H54 (cell line): ENCODE results near the gene DENND4A.

Experiments
- DNase-seq: peaks from one replicate; pipeline ENCODE4 v3.0.0; 2011; ENCODE audit warnings: low spot score, mixed read lengths; ENCODE audit not compliant: insufficient read length
- FAIRE-seq: peaks from 3 replicates; lab custom pipeline; 2011; peaks lifted over from hg19 to GRCh38; lab: Jason Lieb, UNC
- POLR2A ChIP-seq: IDR thresholded peaks from 2 replicates; pipeline ENCODE4 v1.6.1; 2011; ENCODE audit warnings: low read depth, mild to moderate bottlenecking, low read length

The DENND4A gene

GRCh38 chr15:65731926-65732325, 60.2 kb downstream of the DENND4A start:
- TF ChIP-seq POLR2A: no peak
- DNase-seq (no peak), FAIRE-seq (no peak)

GRCh38 chr15:65730549-65731172, 61.4 kb downstream of the DENND4A start:
- DNase-seq: no peak
- no peak for FAIRE-seq
- no peak for TF ChIP-seq POLR2A

DNA sequence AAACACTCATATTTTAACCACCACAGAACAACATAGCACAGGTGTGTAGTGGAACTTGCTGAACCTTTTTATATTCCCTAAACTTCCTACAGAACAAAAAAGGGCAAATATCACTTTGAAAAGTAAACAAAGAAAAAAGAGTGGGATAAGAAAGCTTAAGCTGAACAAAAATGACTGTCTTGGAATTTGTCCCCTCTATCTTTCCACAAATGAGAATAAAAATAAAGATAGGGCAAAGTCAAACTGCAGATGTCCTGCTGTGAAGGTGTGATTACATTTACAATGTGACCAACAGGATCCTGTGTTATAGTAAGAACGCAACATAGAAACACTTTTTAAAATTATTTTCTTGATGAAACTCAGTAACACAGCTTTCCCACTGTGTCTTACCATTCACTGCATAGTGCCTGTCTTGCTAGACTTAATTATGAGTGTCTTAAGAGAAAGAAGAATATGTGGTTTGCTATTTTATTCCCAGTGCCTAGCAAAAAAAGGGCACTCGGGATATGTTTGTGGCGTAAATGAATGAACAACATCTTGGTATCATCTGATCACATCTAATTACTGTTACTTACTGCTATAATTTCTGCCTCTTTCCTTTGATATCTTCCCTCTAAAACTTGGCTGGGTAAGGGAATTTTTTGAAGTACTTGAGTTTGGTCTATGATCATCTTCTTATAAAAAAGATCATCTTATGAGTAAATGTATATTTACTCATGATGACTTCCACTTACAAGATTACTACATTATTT, 67.5 kb downstream of the DENND4A start:
- DNase-seq (no peak), FAIRE-seq (no peak)
- no peak for TF ChIP-seq POLR2A

DNA sequence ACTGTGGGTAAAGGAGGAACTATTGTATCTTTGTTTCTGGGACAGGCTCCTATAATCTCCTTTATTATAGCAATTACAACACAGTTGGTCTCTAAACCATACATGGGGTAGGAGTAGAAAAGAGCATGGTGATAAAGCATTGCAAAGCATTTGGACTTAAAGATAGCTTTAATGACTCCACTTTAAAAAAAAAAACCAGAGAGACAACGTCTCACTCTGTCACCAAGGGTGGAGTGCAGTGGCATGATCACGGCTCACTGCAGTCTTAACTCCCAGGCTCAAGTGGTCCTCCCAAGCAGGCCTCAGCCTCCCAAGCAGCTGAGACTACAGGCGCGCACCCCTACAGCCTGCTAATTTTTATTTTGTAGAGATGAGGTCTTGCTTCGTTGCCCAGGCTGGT, 68.2 kb downstream of the DENND4A start:
- TF ChIP-seq POLR2A: no peak
- DNase-seq (no peak), FAIRE-seq (no peak)

DNA sequence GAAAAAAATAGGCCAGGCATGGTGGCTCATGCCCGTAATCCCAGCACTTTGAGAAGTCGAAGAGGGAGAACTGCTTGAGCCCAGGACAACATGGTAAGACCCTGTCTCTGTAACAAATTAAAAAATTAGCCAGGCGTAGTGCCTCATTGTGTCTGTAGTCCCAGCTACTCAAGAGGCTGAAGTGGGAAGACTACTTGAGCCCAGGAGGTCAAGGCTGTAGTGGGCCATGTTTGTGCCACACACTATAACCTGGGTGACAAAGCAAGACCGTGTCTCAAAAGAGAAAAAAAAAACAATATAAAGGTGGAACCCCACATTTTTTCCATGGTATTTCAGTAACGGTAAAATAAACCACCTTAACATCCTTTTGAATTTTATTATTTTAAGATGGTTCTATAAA, 69.9 kb downstream of the DENND4A start:
- no peak for TF ChIP-seq POLR2A
- no peak for DNase-seq
- FAIRE-seq: no peak

- no peak for TF ChIP-seq POLR2A
- FAIRE-seq (no peak), DNase-seq (no peak)
Observed at GRCh38 chr15:65712415-65712814, 79.7 kb downstream of the DENND4A start.

- no peak for TF ChIP-seq POLR2A
Observed at GRCh38 chr15:65695081-65695480, 97.0 kb downstream of the DENND4A start.

GRCh38 chr15:65690778-65691177, 101.3 kb downstream of the DENND4A start:
- no peak for DNase-seq
- FAIRE-seq: no peak

More at GRCh38 chr15:65695081-65695480, 97.0 kb downstream of the DENND4A start:
- DNase-seq (no peak), FAIRE-seq (no peak)

GRCh38 chr15:65690173-65690572, 101.9 kb downstream of the DENND4A start:
- no peak for FAIRE-seq
- TF ChIP-seq POLR2A: no peak

More at GRCh38 chr15:65690778-65691177, 101.3 kb downstream of the DENND4A start:
- no peak for TF ChIP-seq POLR2A

DNA sequence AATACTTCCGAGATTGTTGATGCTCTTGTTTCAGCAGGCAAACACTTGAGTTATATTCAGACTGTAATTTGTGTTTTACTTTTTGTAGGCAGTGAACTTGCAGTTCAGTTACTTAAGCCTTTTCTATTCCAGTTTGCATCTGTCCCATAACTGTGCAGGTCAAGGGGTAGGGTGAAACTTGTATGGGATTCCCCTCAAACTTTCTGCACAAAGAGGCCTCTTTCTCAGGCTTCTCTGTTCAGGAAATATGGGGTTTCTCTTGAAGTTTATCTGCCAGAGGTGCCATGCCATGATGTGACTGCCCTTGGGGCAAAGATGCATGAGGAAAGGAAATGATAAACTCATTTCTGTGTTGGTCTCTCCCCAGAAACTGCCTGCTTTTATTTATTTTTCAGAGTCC, 103.6 kb downstream of the DENND4A start:
- no peak for FAIRE-seq
- no peak for DNase-seq
- TF ChIP-seq POLR2A: no peak

More at GRCh38 chr15:65690173-65690572, 101.9 kb downstream of the DENND4A start:
- DNase-seq: no peak

DNA sequence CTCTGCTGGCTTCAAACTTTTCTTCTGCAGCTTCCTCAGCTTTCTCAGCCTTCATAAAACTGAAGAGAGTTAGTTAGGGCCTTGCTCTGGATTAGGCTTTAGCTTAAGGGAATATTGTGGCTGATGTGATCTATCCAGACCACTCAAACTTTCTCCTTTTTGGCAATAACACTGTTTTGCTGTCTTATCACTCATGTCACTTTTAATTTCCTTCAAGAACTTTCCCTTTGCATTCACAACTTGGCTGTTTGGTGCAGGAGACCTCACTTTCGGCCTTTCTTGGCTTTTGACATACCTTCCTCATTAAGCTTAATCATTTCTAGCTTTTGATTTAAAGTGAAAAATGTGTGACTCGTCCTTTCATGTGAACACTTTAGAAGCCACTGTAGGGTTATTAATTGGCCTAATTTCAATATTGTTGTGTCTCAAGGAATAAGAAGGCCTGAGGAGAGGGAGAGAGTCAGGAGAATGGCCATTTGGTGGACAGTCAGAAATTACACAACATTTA, 109.6 kb downstream of the DENND4A start:
- DNase-seq: no peak
- TF ChIP-seq POLR2A: no peak
- FAIRE-seq: no peak

- FAIRE-seq: no peak
- TF ChIP-seq POLR2A: no peak
- DNase-seq: no peak
Observed at GRCh38 chr15:65680544-65680943, 111.5 kb downstream of the DENND4A start.

DNA sequence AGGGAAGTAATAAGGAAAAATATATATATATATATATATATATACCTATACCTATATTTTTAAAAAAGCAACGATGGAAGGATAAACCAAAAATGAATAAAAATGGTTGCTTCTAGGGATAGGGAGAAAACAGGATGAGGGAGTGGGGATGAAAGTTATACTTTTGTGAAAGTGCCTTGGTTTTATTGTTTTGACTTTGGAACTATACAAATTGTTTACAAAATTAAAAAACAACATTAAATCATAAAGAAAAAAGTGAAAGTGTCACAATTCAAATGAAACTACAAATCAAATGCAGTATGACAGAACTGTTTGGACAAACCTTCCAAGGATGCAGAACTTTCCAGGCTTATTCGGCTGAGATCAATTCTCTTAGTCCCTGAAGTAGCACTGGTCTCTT, 116.0 kb downstream of the DENND4A start:
- DNase-seq: no peak
- no peak for TF ChIP-seq POLR2A
- no peak for FAIRE-seq

DNA sequence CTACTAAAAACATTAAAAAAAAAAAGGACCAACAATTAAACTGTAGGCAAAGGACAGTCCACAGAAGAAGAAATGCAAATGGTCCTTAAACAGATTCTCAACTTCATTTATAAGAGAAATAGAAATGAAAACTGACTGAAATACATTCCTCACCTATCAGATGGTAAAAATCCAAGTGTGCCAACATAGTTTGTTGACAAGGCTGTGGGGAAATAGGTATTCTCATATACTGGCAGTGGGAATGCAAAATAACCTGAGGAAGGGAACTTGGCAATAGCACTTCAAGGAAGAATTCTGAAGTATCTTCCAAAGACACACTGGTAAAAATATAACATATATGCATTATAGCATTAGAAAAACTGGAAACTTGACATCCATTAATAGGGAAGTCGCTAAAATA, 116.5 kb downstream of the DENND4A start:
- no peak for DNase-seq
- no peak for TF ChIP-seq POLR2A
- no peak for FAIRE-seq
